ENCODE results near the gene DSTYK.

The DSTYK gene

GRCh38 chr1:205199090-205199930, 12.2 kb downstream of the DSTYK start:
- no peaks in the 10 kb centered on the region for H3K36me3 ChIP-seq
- no peaks in the 10 kb centered on the region for H3K27me3 ChIP-seq
- intact Hi-C loops (cut with DNase I; ENCODE audit: low total_unique reads): no loop called here
- no peaks in the 10 kb centered on the region for H3K9me3 ChIP-seq
- DNase-seq: no peak
- H3K4me1 ChIP-seq: peaks cover 0 to 16% (median 8%) of the 10 kb centered on the region in 4 donors
- no peak overlapping the region for H3K27ac ChIP-seq
- H3K4me3 ChIP-seq: no peak overlapping the region
- no peak for TF ChIP-seq CTCF (IDR thresholded peaks at IDR 0.05)

- H3K27ac ChIP-seq: no peak overlapping the region
- TF ChIP-seq CTCF (IDR thresholded peaks at IDR 0.05): no peak
- DNase-seq: no peak
- H3K9me3 ChIP-seq: no peaks in the 10 kb centered on the region
- H3K36me3 ChIP-seq: peaks cover 2 to 4% (median 3%) of the 10 kb centered on the region in 3 donors
- H3K27me3 ChIP-seq: no peaks in the 10 kb centered on the region
- no peak overlapping the region for H3K4me3 ChIP-seq
- H3K4me1 ChIP-seq: peaks cover 0 to 38% (median 11%) of the 10 kb centered on the region in 4 donors
- intact Hi-C loops (cut with DNase I; ENCODE audit: low total_unique reads): no loop called here
Measured at GRCh38 chr1:205192287-205192686, 19.2 kb downstream of the DSTYK start.

GRCh38 chr1:205191622-205192021, 19.9 kb downstream of the DSTYK start:
- intact Hi-C loops (cut with DNase I; ENCODE audit: low total_unique reads): no loop called here
- Histone ChIP-seq H3K27ac (no peak overlapping the region), H3K27me3 (no peaks in the 10 kb centered on the region), H3K36me3 (peaks cover 5 to 9% (median 7%) of the 10 kb centered on the region in 3 donors), H3K9me3 (no peaks in the 10 kb centered on the region), H3K4me3 (no peak overlapping the region), H3K4me1 (peaks cover 0 to 38% (median 12%) of the 10 kb centered on the region in 4 donors)
- no peak for DNase-seq
- no peak for TF ChIP-seq CTCF (IDR thresholded peaks at IDR 0.05)

GRCh38 chr1:205190845-205191577, 20.5 kb downstream of the DSTYK start:
- Histone ChIP-seq H3K9me3 (no peaks in the 10 kb centered on the region), H3K36me3 (peaks cover 5 to 10% (median 9%) of the 10 kb centered on the region in 3 donors), H3K4me1 (peaks cover 0 to 38% (median 11%) of the 10 kb centered on the region in 4 donors), H3K27me3 (no peaks in the 10 kb centered on the region), H3K4me3 (no peak overlapping the region), H3K27ac (no peak overlapping the region)
- intact Hi-C loops (cut with DNase I; ENCODE audit: low total_unique reads): no loop called here
- no peak for TF ChIP-seq CTCF (IDR thresholded peaks at IDR 0.05)
- no peak for DNase-seq

DNA sequence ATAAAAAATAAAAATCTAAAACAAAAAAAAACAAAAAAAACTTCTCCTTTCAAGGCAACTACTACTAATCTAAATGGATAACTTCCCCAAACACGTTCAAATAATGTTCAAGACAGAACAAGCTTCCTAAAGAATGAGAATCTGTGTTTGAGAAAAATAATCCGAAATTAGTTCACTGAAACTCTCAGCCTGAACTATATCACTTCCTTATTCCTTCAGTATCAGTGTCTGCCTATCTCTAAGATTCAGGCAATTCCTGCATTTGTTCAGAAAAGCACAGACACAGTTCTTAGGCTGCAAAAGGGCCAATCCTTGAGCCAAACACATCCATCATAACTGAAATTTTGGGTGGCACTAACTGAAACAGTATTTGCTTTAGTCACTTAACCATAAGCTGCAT, 22.4 kb downstream of the DSTYK start:
- intact Hi-C loops (cut with DNase I; ENCODE audit: low total_unique reads): no loop called here
- no peak for TF ChIP-seq CTCF (IDR thresholded peaks at IDR 0.05)
- peaks cover 5 to 16% (median 9%) of the 10 kb centered on the region in 3 donors for H3K36me3 ChIP-seq
- peaks cover 0 to 31% (median 9%) of the 10 kb centered on the region in 4 donors for H3K4me1 ChIP-seq
- H3K9me3 ChIP-seq: no peaks in the 10 kb centered on the region
- no peak overlapping the region for H3K4me3 ChIP-seq
- no peak overlapping the region for H3K27ac ChIP-seq
- DNase-seq: no peak
- no peaks in the 10 kb centered on the region for H3K27me3 ChIP-seq

Data from tibial artery (tissue), 4 donors.